Left lung (tissue), 10 donors: ENCODE results near the gene MISP. TPM values are rescaled to one million over a fixed set of nuclear protein-coding genes. Genes with fewer than 3 reads are reported as not detected.

ENCODE experiments used
- ATAC-seq: fragments of 200-7000 bp; cut with Tn5 transposase; one replicate; pipeline ENCODE4 v1.9.1; 2020; ENCODE audit warnings: moderate library complexity
- DNase-seq, 4 donors: peaks; one replicate each; pipeline ENCODE4 v3.0.0-alpha.2; 2013 to 2020
- H3K27ac ChIP-seq, 2 donors: fragments of 200-600 bp; sonication (generic) in 1 of 2; one replicate each; pipeline versions ENCODE4 v1.5.0 to v1.8.0; 2020 to 2021
- H3K27me3 ChIP-seq, 2 donors: fragments of 200-600 bp; sonication (generic) in 1 of 2; one replicate each; pipeline versions ENCODE4 v1.5.0 to v1.8.0; 2020 to 2021
- H3K36me3 ChIP-seq, 2 donors: fragments of 200-600 bp; sonication (generic) in 1 of 2; one replicate each; pipeline versions ENCODE4 v1.5.0 to v1.8.0; 2020 to 2021
- H3K4me1 ChIP-seq, 2 donors: fragments of 200-600 bp; one replicate each; pipeline ENCODE4 v1.8.0; 2021
- H3K4me3 ChIP-seq, 2 donors: fragments of 200-600 bp; sonication (generic) in 1 of 2; one replicate each; pipeline versions ENCODE4 v1.5.0 to v1.8.0; 2020 to 2021; ENCODE audit warnings: mild to moderate bottlenecking in 1 of 2
- H3K9me3 ChIP-seq, 2 donors: fragments of 200-600 bp; sonication (generic) in 1 of 2; one replicate each; pipeline versions ENCODE4 v1.5.0 to v1.8.0; 2020 to 2021
- intact Hi-C, 2 donors: fragments of 100-400 bp; cut with DNase I; formaldehyde crosslinking; loops; one replicate each; pipeline versions ENCODE4 v1.11.2 to v1.14.2; 2022
- polyA plus RNA-seq, 6 donors: library from polyadenylated mRNA; unstranded; fragments of 120-200 nt; gene quantifications; one replicate each; pipeline ENCODE4 v1.2.1, GENCODE V29; 2013; ENCODE audit not compliant: insufficient read length in 6 of 6
- total RNA-seq, 2 donors: library from RNA; stranded (reverse); fragmentation: NEBNext Ultra II Directional; extraction: Animal tissue kit (Norgen Biotek cat#: 25700); gene quantifications; one replicate each; pipeline ENCODE4 v1.2.1, GENCODE V29; 2021
- TF ChIP-seq, protein P1 (sequence below), 2 donors: fragments of 200-600 bp; sonication (generic) in 1 of 2; IDR thresholded peaks; one replicate each; pipeline versions ENCODE4 v1.5.0 to v1.8.0; 2021; ENCODE audit warnings: antibody characterized with exemption in 2 of 2
- donor health status: DM: no; HTN: yes; CAD: no.
- donor health status: DM: no; HTN: no; CAD: no.

The MISP gene
- total and polyA plus RNA-seq, 8 donors = 5.8 to 44.0 (median 13.2) TPM

DNA sequence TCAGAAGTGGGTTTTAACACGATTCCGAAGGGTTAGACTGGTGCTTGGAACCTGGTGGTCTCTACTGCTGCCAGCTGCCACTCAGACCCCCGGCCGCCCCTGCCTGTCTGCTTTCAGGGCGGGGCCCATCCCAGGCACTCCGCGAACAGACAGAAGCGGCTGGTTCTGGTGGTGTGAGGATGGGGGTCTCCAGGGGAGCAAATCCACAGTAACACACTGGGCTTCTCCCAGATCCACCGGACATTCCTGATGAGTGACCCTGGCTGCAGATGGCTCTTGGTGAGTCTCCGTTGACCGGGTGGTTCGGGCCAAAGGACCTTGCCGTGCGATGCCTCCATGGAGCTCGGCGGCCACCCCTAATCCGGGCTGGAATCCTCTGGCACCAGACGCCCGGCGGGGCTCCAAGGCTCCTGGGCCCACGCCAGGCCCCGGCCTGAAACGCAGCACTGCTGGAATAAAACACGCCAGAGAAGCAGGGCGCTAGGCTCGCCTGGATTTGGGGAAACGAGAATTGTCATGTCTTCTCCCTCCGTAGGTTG, 44.2 kb downstream of the MISP start:
- TF ChIP-seq, protein P1, sequence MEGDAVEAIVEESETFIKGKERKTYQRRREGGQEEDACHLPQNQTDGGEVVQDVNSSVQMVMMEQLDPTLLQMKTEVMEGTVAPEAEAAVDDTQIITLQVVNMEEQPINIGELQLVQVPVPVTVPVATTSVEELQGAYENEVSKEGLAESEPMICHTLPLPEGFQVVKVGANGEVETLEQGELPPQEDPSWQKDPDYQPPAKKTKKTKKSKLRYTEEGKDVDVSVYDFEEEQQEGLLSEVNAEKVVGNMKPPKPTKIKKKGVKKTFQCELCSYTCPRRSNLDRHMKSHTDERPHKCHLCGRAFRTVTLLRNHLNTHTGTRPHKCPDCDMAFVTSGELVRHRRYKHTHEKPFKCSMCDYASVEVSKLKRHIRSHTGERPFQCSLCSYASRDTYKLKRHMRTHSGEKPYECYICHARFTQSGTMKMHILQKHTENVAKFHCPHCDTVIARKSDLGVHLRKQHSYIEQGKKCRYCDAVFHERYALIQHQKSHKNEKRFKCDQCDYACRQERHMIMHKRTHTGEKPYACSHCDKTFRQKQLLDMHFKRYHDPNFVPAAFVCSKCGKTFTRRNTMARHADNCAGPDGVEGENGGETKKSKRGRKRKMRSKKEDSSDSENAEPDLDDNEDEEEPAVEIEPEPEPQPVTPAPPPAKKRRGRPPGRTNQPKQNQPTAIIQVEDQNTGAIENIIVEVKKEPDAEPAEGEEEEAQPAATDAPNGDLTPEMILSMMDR (IDR thresholded peaks at IDR 0.05) = no peak
- DNase-seq = peak in 1 of 4 donors; percentile 84
- H3K27me3 ChIP-seq = no peaks in the 10 kb centered on the region
- H3K36me3 ChIP-seq = peaks cover 0 to 12% of the 10 kb centered on the region in 2 donors
- no peaks in the 10 kb centered on the region for H3K9me3 ChIP-seq
- no peak overlapping the region for H3K27ac ChIP-seq
- no peak overlapping the region for H3K4me3 ChIP-seq
- peaks cover 10 to 52% of the 10 kb centered on the region in 2 donors for H3K4me1 ChIP-seq
- intact Hi-C loops = no loop called here
- ATAC-seq = no peak

DNA sequence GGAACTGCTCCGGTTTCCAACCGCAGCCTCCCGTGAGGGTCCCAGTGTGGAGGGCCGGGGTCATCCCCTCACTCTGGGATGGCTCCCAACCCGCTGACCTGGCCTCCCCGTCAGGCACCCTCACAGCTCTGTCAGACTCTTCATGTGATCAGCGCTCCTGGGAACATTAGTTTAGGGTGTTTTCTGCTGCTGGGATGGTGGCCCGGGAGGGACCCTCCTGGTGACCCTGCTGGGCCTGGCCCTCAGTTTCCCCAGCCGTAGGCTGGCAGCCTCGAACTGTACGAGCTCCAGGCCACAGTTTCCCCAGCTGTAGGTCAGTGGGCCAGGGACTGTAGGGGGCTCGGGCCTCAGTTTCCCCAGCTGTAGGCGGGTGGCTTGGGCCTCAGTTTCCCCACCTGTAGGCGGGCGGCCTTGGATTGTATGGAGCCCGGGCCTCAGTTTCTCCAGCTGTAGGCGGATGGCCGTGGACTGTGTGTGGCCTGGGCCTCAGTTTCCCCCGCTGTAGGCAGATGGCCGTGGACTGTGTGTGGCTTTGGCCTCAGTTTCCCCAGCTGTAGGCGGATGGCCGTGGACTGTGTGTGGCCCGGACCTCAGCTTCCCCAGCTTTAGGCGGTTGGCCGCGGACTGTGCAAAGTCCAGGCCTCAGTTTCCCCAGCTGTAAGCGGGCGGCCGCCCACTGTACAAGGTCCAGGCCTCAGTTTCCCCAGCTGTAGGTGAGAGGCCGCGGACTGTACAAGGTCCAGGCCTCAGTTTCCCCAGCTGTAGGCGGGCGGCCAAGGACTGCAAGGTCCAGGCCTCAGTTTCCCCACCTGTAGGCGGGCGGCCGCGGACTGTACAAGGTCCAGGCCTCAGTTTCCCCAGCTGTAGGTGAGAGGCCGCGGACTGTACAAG, 45.0 kb downstream of the MISP start:
- intact Hi-C loops = no loop called here
- Histone ChIP-seq H3K36me3 (peaks cover 0 to 20% of the 10 kb centered on the region in 2 donors), H3K9me3 (no peaks in the 10 kb centered on the region), H3K27me3 (no peaks in the 10 kb centered on the region), H3K4me1 (peaks cover 18 to 56% of the 10 kb centered on the region in 2 donors), H3K27ac (peak overlapping the region; percentile 89 to 95), H3K4me3 (peak overlapping the region; percentile 71 to 94)
- DNase-seq = no peak
- TF ChIP-seq, protein P1 (IDR thresholded peaks at IDR 0.05) = no peak
- ATAC-seq = no peak

DNA sequence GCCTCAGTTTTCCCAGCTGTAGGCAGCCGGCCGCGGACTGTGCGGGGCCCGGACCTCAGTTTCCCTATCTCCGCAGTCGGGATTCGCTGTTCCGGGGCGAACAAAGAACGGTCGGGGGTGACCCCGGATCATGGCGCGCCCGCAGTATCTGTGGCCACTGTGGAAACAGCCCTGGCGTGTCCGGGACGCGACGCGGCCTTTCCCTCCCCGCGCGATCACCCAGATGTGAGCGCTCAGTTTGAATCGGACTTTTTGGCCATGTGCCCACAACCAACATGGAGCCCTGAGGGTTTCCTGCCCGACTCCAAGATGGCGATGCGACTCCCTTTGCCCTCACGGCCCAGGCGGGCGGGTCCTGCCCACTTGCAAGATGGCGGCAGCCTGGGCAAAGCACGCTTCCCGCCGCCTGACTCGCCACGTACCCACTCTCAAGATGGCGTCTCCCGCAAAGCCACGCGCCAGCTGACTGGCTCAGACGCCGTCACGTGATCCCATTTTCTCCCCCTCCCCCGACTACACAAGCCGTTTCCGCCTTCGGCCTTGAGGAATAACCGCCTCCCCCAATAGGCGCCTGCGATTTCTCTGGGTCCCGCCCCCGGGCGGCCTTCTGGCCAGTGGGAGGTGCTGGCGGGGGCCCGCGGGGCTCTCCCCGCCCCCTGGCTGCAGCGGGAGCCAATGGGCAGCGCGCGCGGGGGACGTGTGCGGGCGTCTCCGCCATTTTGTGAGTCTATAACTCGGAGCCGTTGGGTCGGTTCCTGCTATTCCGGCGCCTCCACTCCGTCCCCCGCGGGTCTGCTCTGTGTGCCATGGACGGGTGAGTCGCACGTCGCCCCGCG, 46.0 kb downstream of the MISP start, which contains the start of gene PTBP1:
PTBP1 (plus strand) TSS at position 761 of the 836 bp plus-strand sequence; CDS start at position 807, 46 bp downstream.
- Histone ChIP-seq H3K4me1 (peaks cover 28 to 61% of the 10 kb centered on the region in 2 donors), H3K36me3 (peaks cover 0 to 30% of the 10 kb centered on the region in 2 donors), H3K9me3 (no peaks in the 10 kb centered on the region), H3K27ac (peak within 1 kb of the TSS; percentile 95 to 97), H3K4me3 (peak within 1 kb of the TSS; percentile 82 to 94), H3K27me3 (no peaks in the 10 kb centered on the region)
- DNase-seq (peak; percentile 100), ATAC-seq (peak; percentile 88)
- TF ChIP-seq, protein P1 (IDR thresholded peaks at IDR 0.05) = peak in 1 of 2 donors; percentile 6
- intact Hi-C loops = no loop called here

DNA sequence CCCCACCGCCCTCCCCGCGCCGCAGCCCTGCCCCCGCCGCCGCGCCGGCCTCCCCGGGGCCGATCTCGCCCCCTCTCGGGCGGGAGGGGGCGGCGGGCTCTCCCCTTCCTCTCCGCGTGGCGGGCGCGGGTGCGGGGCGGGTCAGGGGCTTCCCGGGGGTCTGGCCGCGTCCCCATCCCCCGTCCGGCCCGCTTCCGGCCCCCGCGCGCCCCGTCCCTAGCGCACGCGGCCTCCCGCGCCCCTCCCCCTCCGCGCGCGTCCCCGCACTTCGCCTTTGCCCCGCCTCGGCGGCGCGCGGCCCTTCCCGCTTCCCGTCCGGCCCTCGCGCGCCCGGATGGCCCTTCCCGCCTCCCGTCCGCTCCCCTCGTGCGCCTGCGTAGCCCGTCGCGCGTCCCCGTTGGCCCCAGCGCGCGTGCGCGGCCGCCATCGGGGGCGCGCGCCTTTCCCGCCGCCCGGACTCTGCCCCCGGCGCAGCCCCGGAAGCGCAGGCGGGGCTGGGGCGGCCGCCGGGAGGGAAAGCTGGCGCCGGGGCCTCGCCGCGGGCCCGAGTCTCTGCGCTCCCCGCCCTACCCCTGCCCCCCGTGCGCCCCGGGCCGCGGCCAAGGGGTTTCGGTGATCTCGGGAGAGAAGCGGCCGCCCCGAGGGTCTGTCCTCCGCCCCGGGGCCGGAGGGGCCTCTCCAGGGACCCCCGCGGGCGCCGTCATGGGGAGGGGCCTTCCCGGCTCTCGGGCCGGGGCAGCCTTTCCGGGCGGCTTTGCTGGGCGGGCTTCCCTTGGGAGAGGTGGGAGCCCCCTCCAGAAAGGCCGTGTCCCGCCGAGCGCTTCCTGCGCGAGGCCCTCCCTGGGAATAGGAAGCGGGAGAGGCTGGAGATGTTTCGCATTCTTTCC, 46.9 kb downstream of the MISP start:
- H3K4me3 ChIP-seq = peak overlapping the region; percentile 82 to 94
- peak overlapping the region; percentile 95 to 97 for H3K27ac ChIP-seq
- DNase-seq (peak; percentile 87 to 95 (median 92)), ATAC-seq (peak; percentile 25)
- peaks cover 0 to 39% of the 10 kb centered on the region in 2 donors for H3K36me3 ChIP-seq
- H3K4me1 ChIP-seq = peaks cover 36 to 66% of the 10 kb centered on the region in 2 donors
- H3K27me3 ChIP-seq = no peaks in the 10 kb centered on the region
- intact Hi-C loops = no loop called here
- no peaks in the 10 kb centered on the region for H3K9me3 ChIP-seq
- TF ChIP-seq, protein P1 (IDR thresholded peaks at IDR 0.05) = no peak
